SU-DHL-6 (cell line): ENCODE results near the gene KCNQ4.

Experiments
- H2AFZ ChIP-seq: fragments of 200-600 bp; sonication (generic); 2 replicates; pipeline ENCODE4 v1.6.1; 2014; ENCODE audit warnings: low read depth, mild to moderate bottlenecking, moderate library complexity, mixed read lengths, antibody characterized with exemption, low read length; ENCODE audit not compliant: severe bottlenecking
- H3F3A ChIP-seq: fragments of 200-600 bp; shearing (Covaris generic); 2 replicates; pipeline ENCODE4 v1.6.0; 2016; ENCODE audit warnings: antibody characterized with exemption, mild to moderate bottlenecking; ENCODE audit not compliant: insufficient read depth
- H3K27ac ChIP-seq: fragments of 200-600 bp; sonication (generic); 2 replicates; pipeline ENCODE4 v1.5.1; 2016; ENCODE audit warnings: low read depth, mild to moderate bottlenecking, low read length, moderate library complexity, mixed read lengths
- H3K27me3 ChIP-seq: fragments of 200-600 bp; sonication (generic), shearing (Covaris generic); 2 replicates; pipeline ENCODE4 v1.6.0; 2014; ENCODE audit warnings: mild to moderate bottlenecking, low read length
- H3K36me3 ChIP-seq: fragments of 200-600 bp; sonication (generic); 2 replicates; pipeline ENCODE4 v1.6.1; 2014; ENCODE audit warnings: mild to moderate bottlenecking, low read length, mixed read lengths
- H3K4me2 ChIP-seq: fragments of 300-600, 200-600 bp; shearing (Covaris generic), sonication (generic); 2 replicates; pipeline ENCODE4 v1.6.0; 2014; ENCODE audit warnings: low read length, low read depth, mild to moderate bottlenecking; ENCODE audit not compliant: poor library complexity, severe bottlenecking
- H3K4me3 ChIP-seq: fragments of 200-600 bp; sonication (generic); 2 replicates; pipeline ENCODE4 v1.5.1; 2014; ENCODE audit warnings: antibody characterized with exemption, low read length, mild to moderate bottlenecking, mixed read lengths; ENCODE audit not compliant: insufficient read depth, poor library complexity, severe bottlenecking
- H3K79me2 ChIP-seq: fragments of 200-600 bp; sonication (generic); 2 replicates; pipeline ENCODE4 v1.6.1; 2014; ENCODE audit warnings: mild to moderate bottlenecking, low read length, moderate library complexity; ENCODE audit not compliant: insufficient read depth
- H3K9ac ChIP-seq: fragments of 200-600 bp; sonication (generic); 2 replicates; pipeline ENCODE4 v1.7.0; 2014; ENCODE audit warnings: mild to moderate bottlenecking, low read length
- H3K9me2 ChIP-seq: fragments of 200-600 bp; sonication (generic); replicated peaks from 2 replicates; pipeline ENCODE4 v1.6.1; 2014; ENCODE audit warnings: low read length; ENCODE audit not compliant: insufficient read depth
- H3K9me3 ChIP-seq: fragments of 200-600 bp; sonication (generic); 2 replicates; pipeline ENCODE4 v1.6.1; 2014; ENCODE audit warnings: low read length, mixed read lengths; ENCODE audit not compliant: insufficient read depth
- H4K20me1 ChIP-seq: fragments of 200-600 bp; sonication (generic); 2 replicates; pipeline ENCODE4 v1.6.1; 2014; ENCODE audit warnings: low read depth, mild to moderate bottlenecking, antibody characterized with exemption, low read length, moderate library complexity, mixed read lengths
- EZH2phosphoT487 ChIP-seq: fragments of 200-600 bp; sonication (generic), shearing (Covaris generic); conservative IDR thresholded peaks from 2 replicates; pipeline ENCODE4 v1.6.1; 2018; ENCODE audit warnings: mild to moderate bottlenecking, antibody characterized with exemption, low read length, moderate library complexity, mixed read lengths
- TF ChIP-seq, protein P1 (sequence below): fragments of 200-600 bp; sonication (generic); IDR thresholded peaks from one replicate; pipeline ENCODE4 v1.5.1; 2017; ENCODE audit warnings: antibody characterized with exemption, mild to moderate bottlenecking, low read length, moderate library complexity; ENCODE audit not compliant: insufficient read depth, poor library complexity, severe bottlenecking

Gene KCNQ4

DNA sequence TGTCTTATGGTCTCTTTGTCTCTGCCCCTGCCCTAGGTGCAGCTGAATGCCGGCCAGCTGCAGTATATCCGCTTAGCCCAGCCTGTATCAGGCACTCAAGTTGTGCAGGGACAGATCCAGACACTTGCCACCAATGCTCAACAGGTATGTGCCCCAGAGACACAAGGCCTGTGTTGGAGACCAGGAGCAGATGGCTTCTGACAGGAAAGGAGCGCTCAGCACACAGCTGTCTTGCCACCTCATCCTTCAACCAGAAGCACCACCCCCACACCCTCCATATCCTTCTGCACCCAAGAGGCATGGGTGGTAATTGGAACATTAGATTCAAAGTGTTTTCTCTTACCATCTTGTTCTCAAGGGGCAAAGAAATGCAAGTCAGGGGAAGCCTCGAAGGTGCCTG, 17.0 kb upstream of the KCNQ4 start:
- Histone ChIP-seq H3K27me3 (no peaks in the 10 kb centered on the region), H3K9me3 (no peaks in the 10 kb centered on the region), H3K79me2 (no peaks in the 10 kb centered on the region), H3K4me2 (no peak overlapping the region), H3K36me3 (peaks cover 8% of the 10 kb centered on the region; the same call in 1 of the 2 replicates), H3K4me3 (no peak overlapping the region), H2AFZ (no peak overlapping the region), H3F3A (no peaks in the 10 kb centered on the region), H3K9ac (no peak overlapping the region), H4K20me1 (no peaks in the 10 kb centered on the region), H3K27ac (no peak overlapping the region), H3K9me2 (no peaks in the 10 kb centered on the region)
- TF ChIP-seq, protein P1, sequence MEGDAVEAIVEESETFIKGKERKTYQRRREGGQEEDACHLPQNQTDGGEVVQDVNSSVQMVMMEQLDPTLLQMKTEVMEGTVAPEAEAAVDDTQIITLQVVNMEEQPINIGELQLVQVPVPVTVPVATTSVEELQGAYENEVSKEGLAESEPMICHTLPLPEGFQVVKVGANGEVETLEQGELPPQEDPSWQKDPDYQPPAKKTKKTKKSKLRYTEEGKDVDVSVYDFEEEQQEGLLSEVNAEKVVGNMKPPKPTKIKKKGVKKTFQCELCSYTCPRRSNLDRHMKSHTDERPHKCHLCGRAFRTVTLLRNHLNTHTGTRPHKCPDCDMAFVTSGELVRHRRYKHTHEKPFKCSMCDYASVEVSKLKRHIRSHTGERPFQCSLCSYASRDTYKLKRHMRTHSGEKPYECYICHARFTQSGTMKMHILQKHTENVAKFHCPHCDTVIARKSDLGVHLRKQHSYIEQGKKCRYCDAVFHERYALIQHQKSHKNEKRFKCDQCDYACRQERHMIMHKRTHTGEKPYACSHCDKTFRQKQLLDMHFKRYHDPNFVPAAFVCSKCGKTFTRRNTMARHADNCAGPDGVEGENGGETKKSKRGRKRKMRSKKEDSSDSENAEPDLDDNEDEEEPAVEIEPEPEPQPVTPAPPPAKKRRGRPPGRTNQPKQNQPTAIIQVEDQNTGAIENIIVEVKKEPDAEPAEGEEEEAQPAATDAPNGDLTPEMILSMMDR, result no peak
- TF ChIP-seq EZH2phosphoT487, result no peak

DNA sequence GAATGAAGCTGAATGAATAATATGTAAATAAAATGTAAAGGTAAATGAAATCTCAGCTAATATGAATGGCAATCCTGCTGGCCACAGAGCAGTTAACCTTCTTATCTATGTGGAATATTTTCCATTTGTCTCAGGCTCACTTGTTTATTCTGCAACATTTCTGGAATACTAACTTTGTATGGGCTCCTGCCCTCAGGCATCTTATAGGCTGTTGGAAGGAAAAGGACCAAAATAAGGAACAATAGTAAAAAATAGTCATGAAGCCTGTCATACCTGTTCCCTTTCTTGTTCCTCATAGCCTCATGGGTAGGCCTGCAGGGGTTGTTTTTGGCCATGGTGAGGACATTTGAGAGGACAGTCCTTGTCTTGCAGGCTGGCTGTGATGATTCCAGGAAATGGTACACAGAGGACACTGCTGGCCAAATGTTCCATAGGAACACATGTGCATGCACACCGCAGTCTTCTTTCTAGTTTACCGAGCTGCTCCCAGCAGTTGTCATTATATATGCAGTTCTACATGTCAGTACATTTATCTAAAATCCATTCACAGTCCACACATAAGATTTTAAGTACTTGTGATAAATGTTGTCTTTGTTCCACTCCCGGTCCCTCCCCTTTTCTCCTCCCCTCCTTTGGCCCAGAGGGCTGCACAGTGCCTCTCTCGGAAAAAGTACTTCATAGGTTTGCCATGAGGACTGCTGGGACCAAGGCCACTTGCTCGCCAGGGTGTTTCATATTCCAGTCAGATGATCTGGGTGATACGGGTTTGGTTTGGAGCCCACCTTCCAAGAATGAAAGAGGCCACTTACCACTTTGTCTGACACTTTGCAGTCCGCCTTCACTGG, 15.2 kb upstream of the KCNQ4 start:
- H3K27me3 ChIP-seq, result no peaks in the 10 kb centered on the region
- H3K9ac ChIP-seq, result no peak overlapping the region
- TF ChIP-seq, protein P1, result no peak
- no peak for TF ChIP-seq EZH2phosphoT487
- no peaks in the 10 kb centered on the region; the same call in 1 of the 2 replicates for H3F3A ChIP-seq
- peaks cover 8% of the 10 kb centered on the region; the same call in 1 of the 2 replicates for H3K36me3 ChIP-seq
- no peaks in the 10 kb centered on the region for H3K9me3 ChIP-seq
- H3K9me2 ChIP-seq, result no peaks in the 10 kb centered on the region
- no peak overlapping the region for H3K4me3 ChIP-seq
- no peaks in the 10 kb centered on the region for H4K20me1 ChIP-seq
- H3K27ac ChIP-seq, result no peak overlapping the region
- H3K4me2 ChIP-seq, result no peak overlapping the region
- H3K79me2 ChIP-seq, result no peaks in the 10 kb centered on the region
- H2AFZ ChIP-seq, result no peak overlapping the region

DNA sequence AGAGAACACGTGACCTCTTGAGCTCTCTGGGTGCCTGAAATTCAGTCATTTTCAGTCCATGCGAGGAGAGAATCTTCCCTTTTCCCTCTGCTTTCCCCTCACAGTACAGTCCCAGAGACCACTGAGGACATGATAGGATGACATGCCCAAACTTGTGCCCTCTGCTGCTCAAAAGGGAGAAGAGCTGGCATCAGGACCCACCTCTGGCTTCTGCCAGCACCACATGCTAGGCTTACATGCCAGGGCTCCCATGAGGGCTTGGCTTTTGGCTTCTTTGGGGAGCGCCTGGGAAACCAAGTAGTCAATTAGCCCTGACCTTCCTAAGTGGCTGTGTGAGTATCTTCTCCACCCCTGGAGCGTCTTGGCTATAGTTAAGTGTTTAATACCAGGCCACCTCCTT, 13.8 kb upstream of the KCNQ4 start:
- Histone ChIP-seq H3K9ac (no peak overlapping the region), H4K20me1 (no peaks in the 10 kb centered on the region), H3K79me2 (no peaks in the 10 kb centered on the region), H3K4me2 (no peak overlapping the region), H3K4me3 (no peak overlapping the region), H3K9me2 (no peaks in the 10 kb centered on the region), H2AFZ (no peak overlapping the region), H3K36me3 (0 out of 2 replicates have a peak, but pooled peaks cover 8% of the 10 kb centered on the region), H3F3A (no peaks in the 10 kb centered on the region; the same call in 1 of the 2 replicates), H3K9me3 (no peaks in the 10 kb centered on the region), H3K27me3 (no peaks in the 10 kb centered on the region), H3K27ac (no peak overlapping the region)
- TF ChIP-seq, protein P1, result no peak
- no peak for TF ChIP-seq EZH2phosphoT487
